Esophagus squamous epithelium (tissue), 4 donors: ENCODE data around the gene CRELD2.

Experiments used
- POLR2A ChIP-seq, 4 donors: fragments of 450-650 bp; IDR thresholded peaks; one replicate each; pipeline ENCODE4 v1.6.1; 2017; ENCODE audit warnings: antibody characterized with exemption in 4 of 4, mild to moderate bottlenecking in 4 of 4, moderate library complexity in 3 of 4
- TF ChIP-seq, protein P1 (sequence below), 6 experiments: fragments of 450-650 bp in 4 of 6; fragments of 200-600 bp in 2 of 6; sonication (generic) in 2 of 6; IDR thresholded peaks; one replicate each; pipeline ENCODE4 v1.5.1; 2016 to 2019; ENCODE audit warnings: antibody characterized with exemption in 6 of 6, mild to moderate bottlenecking in 4 of 6, moderate library complexity in 4 of 6

- TF ChIP-seq, protein P1, sequence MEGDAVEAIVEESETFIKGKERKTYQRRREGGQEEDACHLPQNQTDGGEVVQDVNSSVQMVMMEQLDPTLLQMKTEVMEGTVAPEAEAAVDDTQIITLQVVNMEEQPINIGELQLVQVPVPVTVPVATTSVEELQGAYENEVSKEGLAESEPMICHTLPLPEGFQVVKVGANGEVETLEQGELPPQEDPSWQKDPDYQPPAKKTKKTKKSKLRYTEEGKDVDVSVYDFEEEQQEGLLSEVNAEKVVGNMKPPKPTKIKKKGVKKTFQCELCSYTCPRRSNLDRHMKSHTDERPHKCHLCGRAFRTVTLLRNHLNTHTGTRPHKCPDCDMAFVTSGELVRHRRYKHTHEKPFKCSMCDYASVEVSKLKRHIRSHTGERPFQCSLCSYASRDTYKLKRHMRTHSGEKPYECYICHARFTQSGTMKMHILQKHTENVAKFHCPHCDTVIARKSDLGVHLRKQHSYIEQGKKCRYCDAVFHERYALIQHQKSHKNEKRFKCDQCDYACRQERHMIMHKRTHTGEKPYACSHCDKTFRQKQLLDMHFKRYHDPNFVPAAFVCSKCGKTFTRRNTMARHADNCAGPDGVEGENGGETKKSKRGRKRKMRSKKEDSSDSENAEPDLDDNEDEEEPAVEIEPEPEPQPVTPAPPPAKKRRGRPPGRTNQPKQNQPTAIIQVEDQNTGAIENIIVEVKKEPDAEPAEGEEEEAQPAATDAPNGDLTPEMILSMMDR (IDR thresholded peaks at IDR 0.05), result no peak
- no peak for TF ChIP-seq POLR2A (IDR thresholded peaks at IDR 0.05)
Measured at GRCh38 chr22:49885881-49886280, 32.6 kb upstream of the CRELD2 start.
